B cell (primary cell): ENCODE results near the gene EPM2A. TPM values are rescaled to one million over a fixed set of nuclear protein-coding genes. Genes with fewer than 3 reads are reported as not detected.
A peak's percentile ranks its signal among the peaks of the same experiment; 100 is the strongest.

Experiments used
- ATAC-seq: fragments of 200-7000 bp; cut with Tn5 transposase; one replicate; pipeline ENCODE4 v1.10.0; 2021; ENCODE audit warnings: low read depth, mild to moderate bottlenecking, moderate number of reproducible peaks, moderate library complexity
- CTCF ChIA-PET: fragments of 350-600 bp; sonication (Branson Sonifier 250); formaldehyde crosslinking; loops from one replicate; lab custom pipeline; 2021; ENCODE audit warnings: antibody characterized with exemption, inconsistent platforms; lab: Charles Lee
- POLR2A ChIA-PET: fragments of 350-600 bp; sonication (Branson Sonifier 250); formaldehyde crosslinking; loops from one replicate; lab custom pipeline; 2021; ENCODE audit warnings: antibody characterized with exemption; lab: Charles Lee
- DNase-seq: peaks from one replicate; pipeline ENCODE4 v3.0.0; 2013
- H2AFZ ChIP-seq: 2 replicates; pipeline ENCODE4 v1.6.1; 2012; ENCODE audit warnings: mild to moderate bottlenecking, low read depth, low read length; ENCODE audit not compliant: insufficient read depth, poor library complexity, severe bottlenecking
- H3K27ac ChIP-seq, 2 donors: 1 replicate in 1 of 2; 2 replicates in 1 of 2; pipeline ENCODE4 v1.5.1; 2012 to 2013; ENCODE audit warnings: low read length in 2 of 2, mild to moderate bottlenecking in 2 of 2, moderate library complexity in 1 of 2
- H3K27me3 ChIP-seq, 4 experiments: fragments of 200-600 bp in 1 of 4; sonication (generic) in 1 of 4; replicated peaks in 1 of 4; 1 replicate in 2 of 4; 2 replicates in 2 of 4; pipeline versions ENCODE4 v1.6.1 to v1.7.0; 2013 to 2016; ENCODE audit warnings: low read length in 3 of 4, mild to moderate bottlenecking in 2 of 4, mixed read lengths in 1 of 4, moderate library complexity in 1 of 4; ENCODE audit not compliant: insufficient read depth in 4 of 4, control insufficient read depth in 3 of 4; ENCODE audit errors: control extremely low read depth in 1 of 4
- H3K36me3 ChIP-seq, 2 experiments: replicated peaks in 1 of 2; 1 replicate in 1 of 2; 2 replicates in 1 of 2; pipeline versions ENCODE4 v1.6.1 to v1.7.1; 2013; ENCODE audit warnings: low read length in 1 of 2; ENCODE audit not compliant: insufficient read depth in 2 of 2, control insufficient read depth in 1 of 2; ENCODE audit errors: control extremely low read depth in 1 of 2, extremely low read depth in 1 of 2
- H3K4me1 ChIP-seq, 2 donors: fragments of 200-600 bp in 1 of 2; sonication (generic) in 1 of 2; 1 replicate in 1 of 2; 2 replicates in 1 of 2; pipeline versions ENCODE4 v1.5.1 to v1.6.1; 2013 to 2017; ENCODE audit warnings: low read length in 2 of 2; ENCODE audit not compliant: control insufficient read depth in 2 of 2, insufficient read depth in 2 of 2
- H3K4me2 ChIP-seq: replicated peaks from 2 replicates; pipeline ENCODE3; 2012; ENCODE audit warnings: mild to moderate bottlenecking, low read depth, low read length; ENCODE audit not compliant: poor library complexity, severe bottlenecking
- H3K4me3 ChIP-seq, 5 experiments: fragments of 200-600 bp in 1 of 5; sonication (generic) in 1 of 5; 1 replicate in 3 of 5; 2 replicates in 2 of 5; pipeline versions ENCODE4 v1.5.1 to v1.7.0; 2011 to 2016; ENCODE audit warnings: low read length in 4 of 5, mild to moderate bottlenecking in 4 of 5, low read depth in 2 of 5, control low read depth in 1 of 5, moderate library complexity in 1 of 5; ENCODE audit not compliant: insufficient read depth in 1 of 5; ENCODE audit errors: control extremely low read depth in 1 of 5, extremely low read depth in 1 of 5
- H3K79me2 ChIP-seq: fragments of 200-600 bp; sonication (generic); one replicate; pipeline ENCODE4 v1.6.0; 2016; ENCODE audit warnings: low read length; ENCODE audit not compliant: control insufficient read depth, insufficient read depth
- H3K9ac ChIP-seq: fragments of 200-600 bp; sonication (generic); 2 replicates; pipeline ENCODE4 v1.6.1; 2017; ENCODE audit warnings: mild to moderate bottlenecking, low read length, moderate library complexity
- H3K9me3 ChIP-seq, 3 donors: one replicate each; pipeline versions ENCODE4 v1.6.1 to v1.7.1; 2013; ENCODE audit warnings: low read length in 2 of 3; ENCODE audit not compliant: control insufficient read depth in 2 of 3, insufficient read depth in 1 of 3; ENCODE audit errors: control extremely low read depth in 1 of 3
- H4K20me1 ChIP-seq: 2 replicates; pipeline ENCODE4 v1.6.0; 2012; ENCODE audit warnings: mild to moderate bottlenecking, low read length; ENCODE audit not compliant: insufficient read depth, control insufficient read depth, poor library complexity, severe bottlenecking
- H3K27ac Mint-ChIP-seq: one replicate; pipeline ENCODE4 v1.8.0; 2021; ENCODE audit warnings: mixed read lengths
- H3K27me3 Mint-ChIP-seq: one replicate; pipeline ENCODE4 v1.8.0; 2021; ENCODE audit warnings: mixed read lengths
- H3K4me1 Mint-ChIP-seq: one replicate; pipeline ENCODE4 v1.8.0; 2021; ENCODE audit warnings: mixed read lengths
- H3K4me3 Mint-ChIP-seq: one replicate; pipeline ENCODE4 v1.8.0; 2021; ENCODE audit warnings: mixed read lengths
- H3K9me3 Mint-ChIP-seq: one replicate; pipeline ENCODE4 v1.8.0; 2022; ENCODE audit warnings: mixed read lengths; ENCODE audit not compliant: insufficient read depth
- EZH2 ChIP-seq: IDR thresholded peaks from 2 replicates; pipeline ENCODE4 v1.6.1; 2012; ENCODE audit warnings: borderline replicate concordance, low read depth, mild to moderate bottlenecking, moderate library complexity, low read length; ENCODE audit not compliant: insufficient read depth, poor library complexity, severe bottlenecking
- WGBS: methylation state at CpG from one replicate; pipeline ENCODE4 v1.1.5; 2013; ENCODE audit warnings: missing lambda C conversion rate; ENCODE audit not compliant: insufficient coverage; 5-methylcytosine and 5-hydroxymethylcytosine counted together
- intact Hi-C: fragments of 100-400 bp; cut with micrococcal nuclease; formaldehyde crosslinking; loops from one replicate; pipeline ENCODE4 v1.10.0; 2022
- polyA plus RNA-seq: library from polyadenylated mRNA; depleted of rRNA; stranded (reverse); fragments of >200 nt; gene quantifications from 2 replicates; pipeline ENCODE4 v1.2.3, GENCODE V29; 2012
- total RNA-seq, 2 donors: library from RNA; stranded (reverse); fragments of 120-200 nt in 1 of 2; gene quantifications; 1 replicate in 1 of 2; 2 replicates in 1 of 2; pipeline versions ENCODE4 v1.2.3 to v1.2.4, GENCODE V29; 2013 to 2022
- TF ChIP-seq, protein P1 (sequence below): fragments of 200-600 bp; IDR thresholded peaks from one replicate; pipeline ENCODE4 v1.8.0; 2022; ENCODE audit warnings: antibody characterized with exemption, mild to moderate bottlenecking

EPM2A gene
- total and polyA plus RNA-seq, 2 donors (not counting 1 experiment from before 2014, with no cell fraction given): 6.2 to 17.0 TPM

DNA sequence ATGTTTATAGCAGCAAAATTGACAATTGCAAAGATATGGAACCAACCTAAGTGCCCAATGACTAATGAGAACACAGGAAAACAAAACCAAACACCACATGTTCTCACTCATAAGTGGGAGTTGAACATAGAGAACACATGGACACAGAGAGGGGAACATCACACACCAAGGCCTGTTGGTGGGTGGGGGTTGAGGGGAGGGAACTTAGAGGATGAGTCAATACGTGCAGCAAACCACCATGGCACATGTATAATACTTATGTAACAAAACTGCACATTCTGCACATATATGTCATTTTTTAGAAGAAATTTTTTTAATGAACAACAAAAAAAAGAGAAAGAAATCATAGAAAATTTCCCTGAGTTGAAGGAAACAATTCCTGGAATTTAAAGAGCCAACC is 3.9 kb downstream of the EPM2A start:
- peaks cover 0 to 32% (median 19%) of the 10 kb centered on the region in 3 donors for H3K9me3 ChIP-seq
- H3K4me1 ChIP-seq: peaks cover 8 to 22% of the 10 kb centered on the region in 2 donors
- H3K4me3 ChIP-seq: no peak overlapping the region
- Mint-ChIP-seq H3K27ac (no peak overlapping the region), H3K4me1 (peaks cover 35% of the 10 kb centered on the region), H3K9me3 (peaks cover 9% of the 10 kb centered on the region), H3K4me3 (no peak overlapping the region), H3K27me3 (no peaks in the 10 kb centered on the region)
- whole genome bisulfite sequencing: no CpG with 5 or more reads among the region's 1 CpG
- H3K79me2 ChIP-seq: no peaks in the 10 kb centered on the region
- no peak overlapping the region for H3K9ac ChIP-seq
- no peaks in the 10 kb centered on the region for H3K36me3 ChIP-seq
- H3K4me2 ChIP-seq: no peak overlapping the region
- ChIA-PET POLR2A (no interaction called here), CTCF (no interaction called here)
- H2AFZ ChIP-seq: no peak overlapping the region
- no peaks in the 10 kb centered on the region for H4K20me1 ChIP-seq
- no peak for TF ChIP-seq EZH2
- TF ChIP-seq, protein P1, sequence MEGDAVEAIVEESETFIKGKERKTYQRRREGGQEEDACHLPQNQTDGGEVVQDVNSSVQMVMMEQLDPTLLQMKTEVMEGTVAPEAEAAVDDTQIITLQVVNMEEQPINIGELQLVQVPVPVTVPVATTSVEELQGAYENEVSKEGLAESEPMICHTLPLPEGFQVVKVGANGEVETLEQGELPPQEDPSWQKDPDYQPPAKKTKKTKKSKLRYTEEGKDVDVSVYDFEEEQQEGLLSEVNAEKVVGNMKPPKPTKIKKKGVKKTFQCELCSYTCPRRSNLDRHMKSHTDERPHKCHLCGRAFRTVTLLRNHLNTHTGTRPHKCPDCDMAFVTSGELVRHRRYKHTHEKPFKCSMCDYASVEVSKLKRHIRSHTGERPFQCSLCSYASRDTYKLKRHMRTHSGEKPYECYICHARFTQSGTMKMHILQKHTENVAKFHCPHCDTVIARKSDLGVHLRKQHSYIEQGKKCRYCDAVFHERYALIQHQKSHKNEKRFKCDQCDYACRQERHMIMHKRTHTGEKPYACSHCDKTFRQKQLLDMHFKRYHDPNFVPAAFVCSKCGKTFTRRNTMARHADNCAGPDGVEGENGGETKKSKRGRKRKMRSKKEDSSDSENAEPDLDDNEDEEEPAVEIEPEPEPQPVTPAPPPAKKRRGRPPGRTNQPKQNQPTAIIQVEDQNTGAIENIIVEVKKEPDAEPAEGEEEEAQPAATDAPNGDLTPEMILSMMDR: no peak
- H3K27ac ChIP-seq: no peak overlapping the region
- no peaks in the 10 kb centered on the region for H3K27me3 ChIP-seq
- DNase-seq (no peak), ATAC-seq (no peak)
- intact Hi-C loops: no loop called here

DNA sequence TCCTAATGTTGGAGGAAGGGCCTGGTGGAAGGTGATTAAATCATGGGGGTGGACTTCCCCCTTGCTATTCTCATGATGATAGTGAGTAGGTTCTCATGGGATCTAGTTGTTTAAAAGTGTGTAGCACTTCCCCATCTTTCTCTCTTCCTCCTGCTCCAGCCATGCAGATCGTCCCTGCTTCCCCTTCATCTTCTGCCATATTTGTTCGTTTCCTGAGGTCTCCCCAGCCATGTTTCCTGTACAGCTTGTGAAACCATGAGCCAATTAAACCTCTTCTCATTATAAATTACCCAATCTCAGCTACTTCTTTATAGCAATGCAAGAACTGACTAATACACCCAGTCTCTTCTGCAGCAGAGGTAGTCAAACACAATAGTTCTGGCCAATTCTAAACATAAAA is 5.4 kb downstream of the EPM2A start:
- peak overlapping the region; percentile 4 for H2AFZ ChIP-seq
- intact Hi-C loops: no loop called here
- peaks cover 30% of the 10 kb centered on the region for H3K4me1 Mint-ChIP-seq
- ATAC-seq (no peak), DNase-seq (peak; percentile 39)
- no peaks in the 10 kb centered on the region for H3K27me3 ChIP-seq
- H3K9ac ChIP-seq: no peak overlapping the region
- H3K27me3 Mint-ChIP-seq: no peaks in the 10 kb centered on the region
- no peak for TF ChIP-seq EZH2
- TF ChIP-seq, protein P1: no peak
- peaks cover 0 to 32% (median 19%) of the 10 kb centered on the region in 3 donors for H3K9me3 ChIP-seq
- peaks cover 8 to 20% of the 10 kb centered on the region in 2 donors for H3K4me1 ChIP-seq
- H3K27ac ChIP-seq: peak overlapping the region; percentile 6 to 14
- no peak overlapping the region for H3K4me2 ChIP-seq
- H3K79me2 ChIP-seq: no peaks in the 10 kb centered on the region
- peaks cover 11% of the 10 kb centered on the region for H3K9me3 Mint-ChIP-seq
- WGBS: 12% methylated on average over 2 of the region's 2 CpGs
- peak overlapping the region; percentile 76 for H3K27ac Mint-ChIP-seq
- no peak overlapping the region for H3K4me3 ChIP-seq
- H3K36me3 ChIP-seq: no peaks in the 10 kb centered on the region
- no peaks in the 10 kb centered on the region for H4K20me1 ChIP-seq
- CTCF ChIA-PET: no interaction called here
- POLR2A ChIA-PET: no interaction called here
- H3K4me3 Mint-ChIP-seq: no peak overlapping the region
